H9 (cell line): ENCODE results near the gene OVAAL. TPM values are rescaled to one million over a fixed set of nuclear protein-coding genes. Genes with fewer than 3 reads are reported as not detected.

ENCODE experiments used
- DNase-seq: peaks from one replicate; pipeline ENCODE4 v3.0.0-alpha.2; 2017
- H2AFZ ChIP-seq: one replicate; pipeline ENCODE4 v1.6.1; 2013; ENCODE audit warnings: mild to moderate bottlenecking, low read length, control low read depth, moderate library complexity
- H2AK5ac ChIP-seq: 2 replicates; pipeline ENCODE4 v1.6.1; 2013; ENCODE audit warnings: low read length, control low read depth, mixed read lengths; ENCODE audit not compliant: insufficient read length
- H2BK120ac ChIP-seq: one replicate; pipeline ENCODE4 v1.6.1; 2013; ENCODE audit warnings: low read depth, mild to moderate bottlenecking, low read length, control low read depth, inconsistent platforms; ENCODE audit not compliant: poor library complexity, severe bottlenecking
- H2BK12ac ChIP-seq: 2 replicates; pipeline ENCODE4 v1.6.1; 2013; ENCODE audit warnings: low read length, control low read depth, mixed read lengths, low read depth; ENCODE audit not compliant: insufficient read length
- H2BK15ac ChIP-seq: 2 replicates; pipeline ENCODE4 v1.6.1; 2013; ENCODE audit warnings: low read depth, low read length, control low read depth
- H2BK20ac ChIP-seq: one replicate; pipeline ENCODE4 v1.6.1; 2013; ENCODE audit warnings: low read depth, mild to moderate bottlenecking, low read length, control low read depth, inconsistent platforms; ENCODE audit not compliant: poor library complexity, severe bottlenecking
- H2BK5ac ChIP-seq: 2 replicates; pipeline ENCODE4 v1.6.1; 2013; ENCODE audit warnings: low read length, control low read depth, mixed read lengths; ENCODE audit not compliant: insufficient read length
- H3K14ac ChIP-seq: 2 replicates; pipeline ENCODE4 v1.6.1; 2013; ENCODE audit warnings: low read length, control low read depth; ENCODE audit not compliant: insufficient read depth
- H3K18ac ChIP-seq: 2 replicates; pipeline ENCODE4 v1.6.1; 2013; ENCODE audit warnings: low read depth, mild to moderate bottlenecking, mixed read lengths, low read length, control low read depth; ENCODE audit not compliant: insufficient read length
- H3K23ac ChIP-seq: 2 replicates; pipeline ENCODE4 v1.6.1; 2013; ENCODE audit warnings: low read length, control low read depth, mixed read lengths, low read depth; ENCODE audit not compliant: insufficient read length
- H3K23me2 ChIP-seq: 2 replicates; pipeline ENCODE4 v1.6.1; 2013; ENCODE audit warnings: low read depth, mild to moderate bottlenecking, mixed read lengths, low read length, control low read depth; ENCODE audit not compliant: insufficient read length, poor library complexity, severe bottlenecking
- H3K27ac ChIP-seq: 2 replicates; pipeline ENCODE4 v1.5.1; 2013; ENCODE audit warnings: low read length, control low read depth, mixed read lengths, low read depth; ENCODE audit not compliant: insufficient read length
- H3K27me3 ChIP-seq: 2 replicates; pipeline ENCODE4 v1.6.1; 2013; ENCODE audit warnings: low read length, control low read depth, inconsistent platforms; ENCODE audit not compliant: insufficient read depth
- H3K4ac ChIP-seq: 2 replicates; pipeline ENCODE4 v1.6.1; 2013; ENCODE audit warnings: low read depth, mild to moderate bottlenecking, control low read depth, inconsistent platforms, low read length, moderate library complexity
- H3K4me1 ChIP-seq: 2 replicates; pipeline ENCODE4 v1.6.1; 2013; ENCODE audit warnings: low read length, control low read depth, inconsistent platforms; ENCODE audit not compliant: insufficient read depth
- H3K4me2 ChIP-seq: 2 replicates; pipeline ENCODE4 v1.6.1; 2013; ENCODE audit warnings: low read length, control low read depth, mixed read lengths; ENCODE audit not compliant: insufficient read length, insufficient read depth
- H3K56ac ChIP-seq: 2 replicates; pipeline ENCODE4 v1.6.1; 2013; ENCODE audit warnings: low read depth, mild to moderate bottlenecking, mixed read lengths, low read length, control low read depth; ENCODE audit not compliant: insufficient read length
- H3K79me1 ChIP-seq: 2 replicates; pipeline ENCODE4 v1.6.1; 2013; ENCODE audit warnings: low read depth, mild to moderate bottlenecking, moderate library complexity, low read length, control low read depth, inconsistent platforms; ENCODE audit not compliant: insufficient read depth, poor library complexity, severe bottlenecking
- H3K79me2 ChIP-seq: 2 replicates; pipeline ENCODE4 v1.6.1; 2013; ENCODE audit warnings: low read length, control low read depth, inconsistent platforms; ENCODE audit not compliant: insufficient read depth
- H3K9ac ChIP-seq: 2 replicates; pipeline ENCODE4 v1.6.1; 2013; ENCODE audit warnings: low read length, control low read depth, mixed read lengths; ENCODE audit not compliant: insufficient read length; ENCODE audit errors: extremely low read depth
- H3K9me3 ChIP-seq: one replicate; pipeline ENCODE4 v1.6.1; 2013; ENCODE audit warnings: low read depth, low read length, inconsistent platforms; ENCODE audit not compliant: control insufficient read depth
- H3T11ph ChIP-seq: one replicate; pipeline ENCODE4 v1.6.1; 2013; ENCODE audit warnings: mild to moderate bottlenecking, low read length, control low read depth, inconsistent platforms
- H4K20me1 ChIP-seq: one replicate; pipeline ENCODE4 v1.6.1; 2013; ENCODE audit not compliant: control insufficient read depth, insufficient read length, insufficient read depth
- H4K5ac ChIP-seq: 2 replicates; pipeline ENCODE4 v1.6.1; 2013; ENCODE audit warnings: low read depth, mild to moderate bottlenecking, mixed read lengths, low read length, control low read depth; ENCODE audit not compliant: insufficient read length
- H4K8ac ChIP-seq: replicated peaks from 2 replicates; pipeline ENCODE4 v1.6.1; 2013; ENCODE audit warnings: low read length, control low read depth, mixed read lengths, low read depth; ENCODE audit not compliant: insufficient read length
- H4K91ac ChIP-seq: 2 replicates; pipeline ENCODE4 v1.6.1; 2013; ENCODE audit warnings: low read depth, mild to moderate bottlenecking, moderate library complexity, mixed read lengths, low read length, control low read depth; ENCODE audit not compliant: insufficient read length
- H3K27ac Mint-ChIP-seq, 3 experiments: 2 replicates in 2 of 3; 3 replicates in 1 of 3; pipeline ENCODE4 v1.8.0; 2020 to 2021; ENCODE audit warnings: mixed read lengths in 3 of 3, mild to moderate bottlenecking in 1 of 3, moderate library complexity in 1 of 3
- H3K27me3 Mint-ChIP-seq: 2 replicates; pipeline ENCODE4 v1.8.0; 2021; ENCODE audit warnings: low read depth, mild to moderate bottlenecking, moderate library complexity, mixed read lengths
- H3K36me3 Mint-ChIP-seq, 3 experiments: 2 replicates in 2 of 3; 3 replicates in 1 of 3; pipeline ENCODE4 v1.8.0; 2020 to 2021; ENCODE audit warnings: low read depth in 3 of 3, mixed read lengths in 3 of 3; ENCODE audit not compliant: insufficient read depth in 1 of 3
- H3K4me1 Mint-ChIP-seq, 2 experiments: 2 replicates each; pipeline ENCODE4 v1.8.0; 2020; ENCODE audit warnings: mixed read lengths in 2 of 2
- H3K4me3 Mint-ChIP-seq, 2 experiments: 2 replicates in 1 of 2; 3 replicates in 1 of 2; pipeline ENCODE4 v1.8.0; 2020 to 2021; ENCODE audit warnings: mild to moderate bottlenecking in 2 of 2, mixed read lengths in 2 of 2, moderate library complexity in 1 of 2
- H3K9me3 Mint-ChIP-seq, 2 experiments: 2 replicates in 1 of 2; 3 replicates in 1 of 2; pipeline ENCODE4 v1.8.0; 2020; ENCODE audit warnings: mild to moderate bottlenecking in 2 of 2, mixed read lengths in 2 of 2, moderate library complexity in 1 of 2
- CTCF ChIP-seq: fragments of 200-600 bp; sonication (generic); conservative IDR thresholded peaks from 3 replicates; pipeline ENCODE4 v1.8.0; 2021; ENCODE audit warnings: antibody characterized with exemption, mild to moderate bottlenecking
- total RNA-seq: library from RNA; stranded (reverse); gene quantifications from 2 replicates; pipeline ENCODE4 v1.2.1, GENCODE V29; 2021

Gene OVAAL
- total RNA-seq, 1 experiment from 2014 or later = not detected

DNA sequence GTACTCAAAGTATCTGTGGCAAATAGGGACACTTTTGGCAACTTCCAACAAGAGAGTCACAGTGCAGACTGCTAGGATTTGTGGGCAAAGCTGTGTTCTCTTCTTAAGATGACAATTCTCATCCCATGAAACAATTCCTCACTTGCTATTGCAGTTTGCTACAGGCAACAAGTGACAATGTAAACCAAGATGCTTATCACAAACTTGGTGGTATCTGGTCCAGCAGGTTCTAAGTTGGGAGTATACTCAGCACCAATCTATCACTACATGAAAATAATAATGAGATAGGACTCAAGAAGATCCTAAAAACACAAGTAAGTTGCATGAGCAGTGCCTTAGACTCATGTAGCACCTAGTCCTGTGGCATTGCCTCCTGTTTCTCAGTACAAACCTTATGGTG, 3.4 kb upstream of the OVAAL start:
- peaks cover 8 to 10% of the 10 kb centered on the region in 2 experiments; a peak in 4 of 5 replicates for H3K9me3 Mint-ChIP-seq
- H3K79me2 ChIP-seq = no peaks in the 10 kb centered on the region
- H2BK15ac ChIP-seq = no peak overlapping the region
- H3K4ac ChIP-seq = no peak overlapping the region
- H4K8ac ChIP-seq = no peak overlapping the region
- no peaks in the 10 kb centered on the region for H3K23me2 ChIP-seq
- no peak overlapping the region for H4K91ac ChIP-seq
- no peak overlapping the region for H3K27ac ChIP-seq
- peaks cover 1% of the 10 kb centered on the region; the same call in 1 of the 2 replicates for H3K27me3 Mint-ChIP-seq
- no peaks in the 10 kb centered on the region for H3K79me1 ChIP-seq
- no peak overlapping the region for H3K27ac Mint-ChIP-seq
- no peaks in the 10 kb centered on the region for H3K4me1 ChIP-seq
- H2BK20ac ChIP-seq = no peak overlapping the region
- no peak overlapping the region for H2BK12ac ChIP-seq
- no peak overlapping the region for H3K18ac ChIP-seq
- peaks cover 0 to 5% of the 10 kb centered on the region in 2 experiments; a peak in 3 of 4 replicates for H3K4me1 Mint-ChIP-seq
- H2BK120ac ChIP-seq = no peak overlapping the region
- no peak overlapping the region for H2AFZ ChIP-seq
- no peaks in the 10 kb centered on the region for H3K9me3 ChIP-seq
- H3K56ac ChIP-seq = no peak overlapping the region
- no peak overlapping the region for H3K9ac ChIP-seq
- no peak overlapping the region for H4K5ac ChIP-seq
- H2AK5ac ChIP-seq = no peak overlapping the region
- no peak for DNase-seq
- no peaks in the 10 kb centered on the region for H4K20me1 ChIP-seq
- no peak overlapping the region for H3T11ph ChIP-seq
- no peaks in the 10 kb centered on the region for H3K27me3 ChIP-seq
- no peak overlapping the region for H3K23ac ChIP-seq
- no peak overlapping the region for H2BK5ac ChIP-seq
- no peak overlapping the region for H3K4me3 Mint-ChIP-seq
- peaks cover 0 to 3% (median 2%) of the 10 kb centered on the region in 3 experiments; a peak in 4 of 7 replicates for H3K36me3 Mint-ChIP-seq
- H3K14ac ChIP-seq = no peak overlapping the region
- TF ChIP-seq CTCF = no peak
- H3K4me2 ChIP-seq = no peak overlapping the region
